PC-9 (cell line): ENCODE data around the gene PAIP2.

Experiments
- EZH2 ChIP-seq: fragments of 200-600 bp; sonication (generic); IDR thresholded peaks from 2 replicates; pipeline ENCODE4 v1.8.0; 2017; ENCODE audit warnings: antibody characterized with exemption, low read depth
- TF ChIP-seq, protein P1 (sequence below): fragments of 200-600 bp; sonication (generic); conservative IDR thresholded peaks from 2 replicates; pipeline ENCODE4 v1.6.1; 2017; ENCODE audit warnings: mixed run types, antibody characterized with exemption, mild to moderate bottlenecking, moderate library complexity

DNA sequence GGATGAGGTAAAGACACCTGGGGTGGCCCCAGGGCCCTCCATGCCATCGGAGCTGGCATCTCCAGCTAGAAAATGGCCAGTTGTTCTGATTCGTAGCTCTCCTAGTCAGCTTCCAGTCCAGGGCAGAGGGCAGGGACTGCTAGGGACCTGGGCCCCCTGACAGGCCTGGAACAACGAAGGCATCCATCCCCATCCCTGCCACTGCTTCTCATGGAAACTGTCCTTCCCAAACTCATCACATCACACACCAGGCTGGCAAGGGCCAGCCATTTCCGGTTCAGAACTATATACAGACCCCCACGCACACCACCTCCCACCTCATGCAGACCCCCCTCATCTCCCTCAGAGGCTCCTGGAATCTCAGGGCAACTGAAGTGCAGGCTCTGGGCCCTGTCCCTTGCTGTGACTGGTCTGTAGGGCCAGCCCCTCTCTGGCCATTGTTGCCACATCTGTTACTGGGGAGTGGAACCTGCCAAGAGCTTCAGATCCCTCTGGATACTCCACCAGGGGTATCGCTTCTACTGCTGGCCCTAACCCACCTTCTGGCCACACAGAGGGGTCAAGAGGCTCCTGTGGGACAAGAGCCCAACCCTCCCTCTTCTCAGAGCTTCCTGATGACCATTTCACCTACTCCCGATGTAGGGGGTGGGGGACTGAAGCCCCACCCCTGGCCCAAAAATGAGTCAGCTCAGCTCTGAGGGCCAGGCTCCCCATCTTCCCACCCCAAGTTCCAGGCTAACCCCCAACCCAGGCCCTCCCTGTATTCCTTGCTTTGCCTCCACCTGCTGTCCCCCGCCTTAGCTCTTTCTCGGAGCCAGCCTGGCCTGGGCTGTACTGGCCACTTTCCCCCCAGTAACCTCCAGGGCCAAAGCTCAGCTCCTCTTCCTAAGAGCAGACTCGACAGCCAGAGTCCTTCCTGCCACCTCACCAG lies 49.2 kb downstream of the PAIP2 start:
- TF ChIP-seq, protein P1, sequence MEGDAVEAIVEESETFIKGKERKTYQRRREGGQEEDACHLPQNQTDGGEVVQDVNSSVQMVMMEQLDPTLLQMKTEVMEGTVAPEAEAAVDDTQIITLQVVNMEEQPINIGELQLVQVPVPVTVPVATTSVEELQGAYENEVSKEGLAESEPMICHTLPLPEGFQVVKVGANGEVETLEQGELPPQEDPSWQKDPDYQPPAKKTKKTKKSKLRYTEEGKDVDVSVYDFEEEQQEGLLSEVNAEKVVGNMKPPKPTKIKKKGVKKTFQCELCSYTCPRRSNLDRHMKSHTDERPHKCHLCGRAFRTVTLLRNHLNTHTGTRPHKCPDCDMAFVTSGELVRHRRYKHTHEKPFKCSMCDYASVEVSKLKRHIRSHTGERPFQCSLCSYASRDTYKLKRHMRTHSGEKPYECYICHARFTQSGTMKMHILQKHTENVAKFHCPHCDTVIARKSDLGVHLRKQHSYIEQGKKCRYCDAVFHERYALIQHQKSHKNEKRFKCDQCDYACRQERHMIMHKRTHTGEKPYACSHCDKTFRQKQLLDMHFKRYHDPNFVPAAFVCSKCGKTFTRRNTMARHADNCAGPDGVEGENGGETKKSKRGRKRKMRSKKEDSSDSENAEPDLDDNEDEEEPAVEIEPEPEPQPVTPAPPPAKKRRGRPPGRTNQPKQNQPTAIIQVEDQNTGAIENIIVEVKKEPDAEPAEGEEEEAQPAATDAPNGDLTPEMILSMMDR: no peak
- no peak for TF ChIP-seq EZH2
